HL-60/S4 treated with retinoic acid at 250 ng/mL for 4 days and 3 days (cell line): ENCODE data around the gene TSHZ2.

Experiments
- in situ Hi-C: fragments of 300-500 bp; cut with MboI; formaldehyde crosslinking; loops from 2 replicates; pipeline ENCODE4 v1.7.0; 2022; ENCODE audit warnings: low sequenced_read_pairs

The TSHZ2 gene

GRCh38 chr20:53061192-53062108 is 89.3 kb downstream of the TSHZ2 start:
- in situ Hi-C loops = no loop called here

- in situ Hi-C loops = no loop called here
Observed at GRCh38 chr20:53064935-53065334, 92.8 kb downstream of the TSHZ2 start.

- in situ Hi-C loops = no loop called here
Observed at GRCh38 chr20:53068241-53068640, 96.1 kb downstream of the TSHZ2 start.

- in situ Hi-C loops = no loop called here
Observed at GRCh38 chr20:53069132-53069531, 97.0 kb downstream of the TSHZ2 start.

GRCh38 chr20:53070224-53070623 is 98.1 kb downstream of the TSHZ2 start:
- in situ Hi-C loops = no loop called here

- in situ Hi-C loops = no loop called here
Observed at GRCh38 chr20:53070706-53071392, 98.7 kb downstream of the TSHZ2 start.

- in situ Hi-C loops = no loop called here
Observed at GRCh38 chr20:53071833-53072232, 99.7 kb downstream of the TSHZ2 start.

- in situ Hi-C loops = no loop called here
Observed at GRCh38 chr20:53072923-53073579, 100.9 kb downstream of the TSHZ2 start.

- in situ Hi-C loops = no loop called here
Observed at GRCh38 chr20:53073636-53074415, 101.7 kb downstream of the TSHZ2 start.

- in situ Hi-C loops = no loop called here
Observed at GRCh38 chr20:53074811-53075314, 102.7 kb downstream of the TSHZ2 start.

GRCh38 chr20:53076668-53077067 is 104.5 kb downstream of the TSHZ2 start:
- in situ Hi-C loops = no loop called here

GRCh38 chr20:53077373-53078205 is 105.4 kb downstream of the TSHZ2 start:
- in situ Hi-C loops = no loop called here

GRCh38 chr20:53078761-53079160 is 106.6 kb downstream of the TSHZ2 start:
- in situ Hi-C loops = no loop called here

GRCh38 chr20:53079261-53079691 is 107.1 kb downstream of the TSHZ2 start:
- in situ Hi-C loops = no loop called here

- in situ Hi-C loops = no loop called here
Observed at GRCh38 chr20:53079828-53080686, 107.9 kb downstream of the TSHZ2 start.

GRCh38 chr20:53080687-53080962 is 108.5 kb downstream of the TSHZ2 start:
- in situ Hi-C loops = no loop called here

GRCh38 chr20:53080969-53081871 is 109.1 kb downstream of the TSHZ2 start:
- in situ Hi-C loops = no loop called here
